ENCODE data around the gene CAPS2. TPM values are rescaled to one million over a fixed set of nuclear protein-coding genes. Genes with fewer than 3 reads are reported as not detected.

Gene CAPS2
- 3.6 and 4.2 TPM in 2 replicates for total RNA-seq

DNA sequence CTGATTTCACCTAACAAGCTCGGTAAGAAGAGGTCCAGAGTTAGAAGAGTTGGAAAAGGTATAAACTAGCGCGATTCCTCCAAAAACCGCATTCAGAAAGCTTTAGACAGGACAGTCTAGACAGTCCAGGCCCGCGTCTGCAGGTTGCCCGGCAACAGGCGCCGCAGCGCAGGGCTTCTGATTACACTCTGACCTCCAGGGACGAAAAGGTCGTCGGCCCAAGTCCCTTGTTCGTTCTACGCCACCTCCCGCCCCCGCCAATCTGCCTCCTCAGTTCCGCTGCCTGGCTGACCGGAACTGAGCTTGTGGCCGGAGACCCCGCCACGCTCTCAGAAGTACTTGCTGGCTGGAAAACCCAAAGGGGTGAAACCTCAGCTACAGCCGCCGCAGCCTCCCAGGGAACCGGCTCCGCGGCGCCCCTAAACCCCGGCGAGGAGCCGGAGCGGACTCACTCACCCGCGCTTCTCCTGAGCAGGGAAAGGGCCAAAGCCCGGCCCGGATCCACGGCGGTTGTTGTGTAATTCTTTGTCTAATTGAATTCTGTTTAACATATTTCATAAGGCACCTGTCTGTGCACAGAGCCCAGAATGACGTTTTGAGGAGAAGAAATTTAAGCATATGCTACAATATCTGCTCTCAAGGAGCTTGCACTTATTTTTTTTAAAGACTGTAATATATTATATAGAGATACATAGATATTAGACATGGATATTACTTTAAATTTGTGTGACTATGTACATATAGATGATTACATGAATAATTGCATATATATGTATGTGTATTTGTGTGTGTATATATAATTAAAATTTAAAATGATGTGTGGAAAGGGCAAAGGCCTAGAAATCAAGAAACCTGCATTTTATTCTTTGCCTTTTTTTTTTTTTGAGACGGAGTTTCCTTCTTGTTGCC, at the start of gene CAPS2:
CAPS2 (minus strand) TSS at position 407 of the 909 bp plus-strand sequence. CDS start 3,826 bp downstream, outside the sequence.

DNA sequence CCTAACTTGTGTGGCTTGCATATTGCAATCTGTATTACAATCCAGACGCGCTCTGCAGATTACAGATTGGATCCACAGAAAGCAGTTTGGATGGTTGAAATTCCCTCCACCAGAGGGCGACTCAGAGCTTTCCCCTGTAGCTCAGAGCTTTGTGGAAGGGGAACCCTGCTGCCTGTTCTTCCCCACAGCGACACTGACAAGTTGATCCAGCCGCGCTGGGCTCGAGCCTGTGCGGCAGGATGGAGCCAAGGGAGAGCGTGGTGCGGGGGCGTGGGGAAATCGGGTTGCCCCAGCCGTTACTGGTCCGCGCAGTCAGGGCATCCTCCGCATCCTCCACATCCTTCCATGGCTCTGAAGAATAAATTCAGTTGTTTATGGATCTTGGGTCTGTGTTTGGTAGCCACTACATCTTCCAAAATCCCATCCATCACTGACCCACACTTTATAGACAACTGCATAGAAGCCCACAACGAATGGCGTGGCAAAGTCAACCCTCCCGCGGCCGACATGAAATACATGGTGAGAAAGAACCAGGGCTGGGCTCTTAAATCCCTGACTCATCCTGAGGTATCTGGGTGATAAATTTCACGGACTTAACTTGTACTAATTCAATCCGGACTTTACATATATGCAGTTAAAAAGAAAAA, 4.4 kb upstream of the CAPS2 start, which contains the start of gene GLIPR1L1:
GLIPR1L1 (plus strand) TSS at position 287 of the 647 bp plus-strand sequence; CDS start at position 346, 59 bp downstream.

Other genes starting within 250 kb of the CAPS2 start
- not detected in 2 replicates for gene KCNC2, start 120.5 kb downstream of the CAPS2 start, total RNA-seq
- not detected in 2 replicates for gene GLIPR1L1, start 4.3 kb upstream of the CAPS2 start, total RNA-seq
- gene GLIPR1L2, start 60.8 kb upstream of the CAPS2 start, total RNA-seq, result 0.30 and 0.42 TPM in 2 replicates
- 47.2 and 296 TPM in 2 replicates for gene GLIPR1, start 150.4 kb upstream of the CAPS2 start, total RNA-seq
- gene KRR1, start 181.3 kb upstream of the CAPS2 start, total RNA-seq, result 33.0 and 73.2 TPM in 2 replicates

Data from smooth muscle cell of the umbilical artery (primary cell).